DND-41 (cell line): ENCODE results near the gene PARL.

ENCODE experiments used
- CTCF ChIP-seq: IDR thresholded peaks from 2 replicates; pipeline ENCODE4 v1.5.1; 2012; ENCODE audit warnings: borderline replicate concordance, low read length, moderate library complexity, mild to moderate bottlenecking; ENCODE audit not compliant: poor library complexity, severe bottlenecking; ENCODE audit errors: extremely low read depth
- EZH2 ChIP-seq: IDR thresholded peaks from 3 replicates; pipeline ENCODE4 v1.6.1; 2012; ENCODE audit warnings: borderline replicate concordance, low read depth, mild to moderate bottlenecking, moderate library complexity, low read length, inconsistent platforms; ENCODE audit not compliant: severe bottlenecking

GRCh38 chr3:183922421-183922820 is 37.7 kb upstream of the PARL start:
- TF ChIP-seq CTCF: no peak
- no peak for TF ChIP-seq EZH2
